K562 (cell line): Measurements from ENCODE around the gene SULT2B1. TPM values are rescaled to one million over a fixed set of nuclear protein-coding genes. Genes with fewer than 3 reads are reported as not detected.

ENCODE experiments used
- ATAC-seq: fragments of 200-7000 bp; cut with Tn5 transposase; 3 replicates; pipeline ENCODE4 v1.9.1; 2020; ENCODE audit warnings: moderate library complexity
- BruUV-seq: library from RNA; stranded (reverse); fragments of 400-500 nt; replicated peaks from 2 replicates; lab custom pipeline; 2021; lab: Mats Ljungman, UMichigan
- CTCF ChIA-PET: fragments of 300-600 bp; formaldehyde crosslinking; extraction: SDS; loops from one replicate; lab custom pipeline; 2021; ENCODE audit warnings: low intra/inter-chr PET ratio; lab: Yijun Ruan, JAX
- POLR2A ChIA-PET: fragments of 300-600, 350-650 bp; sonication (Branson Sonifier 250); formaldehyde crosslinking; extraction: SDS; loops from one replicate; lab custom pipeline; 2021; ENCODE audit warnings: antibody characterized with exemption, inconsistent platforms; lab: Yijun Ruan, JAX
- DNase-seq, 4 experiments: peaks; one replicate each; pipeline versions ENCODE4 v3.0.0 to v3.0.0-alpha.2; 2011 to 2018; ENCODE audit warnings: low spot score in 3 of 4, mixed read lengths in 3 of 4; ENCODE audit errors: extremely low read depth in 1 of 4
- FAIRE-seq: peaks from 2 replicates; lab custom pipeline; 2011; peaks lifted over from hg19 to GRCh38; lab: Jason Lieb, UNC
- H2AFZ ChIP-seq: 2 replicates; pipeline ENCODE4 v1.6.0; 2011; ENCODE audit warnings: low read depth, low read length, control low read depth, inconsistent platforms
- H3K27ac ChIP-seq: fragments of 200-600 bp; 3 replicates; pipeline ENCODE4 v1.8.0; 2011; ENCODE audit warnings: low read depth, mild to moderate bottlenecking, control low read depth, inconsistent platforms, low read length, moderate library complexity, mixed read lengths; ENCODE audit errors: extremely low read depth
- H3K27me3 ChIP-seq, 2 experiments: fragments of 300-600 bp in 1 of 2; 2 replicates in 1 of 2; 3 replicates in 1 of 2; pipeline versions ENCODE4 v1.6.0 to v1.8.0; 2011; ENCODE audit warnings: inconsistent platforms in 2 of 2, low read length in 2 of 2, mild to moderate bottlenecking in 1 of 2, mixed read lengths in 1 of 2, moderate library complexity in 1 of 2; ENCODE audit not compliant: control insufficient read depth in 2 of 2, insufficient read depth in 2 of 2
- H3K36me3 ChIP-seq: fragments of 300-600 bp; 3 replicates; pipeline ENCODE4 v1.8.0; 2011; ENCODE audit warnings: mild to moderate bottlenecking, low read length, inconsistent platforms; ENCODE audit not compliant: control insufficient read depth, insufficient read depth
- H3K4me1 ChIP-seq, 2 experiments: fragments of 200-600 bp in 1 of 2; replicated peaks in 1 of 2; 2 replicates in 1 of 2; 3 replicates in 1 of 2; pipeline versions ENCODE4 v1.5.1 to v1.8.0; 2011; ENCODE audit warnings: inconsistent platforms in 2 of 2, low read length in 2 of 2, mild to moderate bottlenecking in 1 of 2, mixed read lengths in 1 of 2, moderate library complexity in 1 of 2; ENCODE audit not compliant: control insufficient read depth in 2 of 2, insufficient read depth in 2 of 2
- H3K4me2 ChIP-seq: 2 replicates; pipeline ENCODE4 v1.6.1; 2011; ENCODE audit warnings: low read length, control low read depth, inconsistent platforms, mixed read lengths; ENCODE audit not compliant: insufficient read depth
- H3K4me3 ChIP-seq: fragments of 200-600 bp; sonication (generic), shearing (Covaris generic); 2 replicates; pipeline ENCODE4 v1.5.1; 2016; ENCODE audit warnings: control low read depth, inconsistent platforms
- H3K79me2 ChIP-seq: fragments of 200-600 bp; 3 replicates; pipeline ENCODE4 v1.8.0; 2011; ENCODE audit warnings: low read length, inconsistent platforms; ENCODE audit not compliant: control insufficient read depth, insufficient read depth
- H3K9ac ChIP-seq, 2 experiments: 2 replicates each; pipeline versions ENCODE4 v1.6.0 to v1.6.1; 2011; ENCODE audit warnings: low read depth in 2 of 2, low read length in 2 of 2, control low read depth in 1 of 2, inconsistent platforms in 1 of 2, mild to moderate bottlenecking in 1 of 2, mixed read lengths in 1 of 2; ENCODE audit not compliant: insufficient read depth in 1 of 2
- H3K9me1 ChIP-seq: one replicate; pipeline ENCODE4 v1.6.0; 2011; ENCODE audit warnings: inconsistent platforms, mild to moderate bottlenecking, low read length, moderate library complexity; ENCODE audit not compliant: control insufficient read depth, insufficient read depth
- H3K9me3 ChIP-seq: replicated peaks from 2 replicates; pipeline ENCODE4 v1.5.1; 2011; ENCODE audit warnings: low read depth, low read length, inconsistent platforms; ENCODE audit not compliant: control insufficient read depth, insufficient read depth
- H4K20me1 ChIP-seq: replicated peaks from 2 replicates; pipeline ENCODE4 v1.6.1; 2011; ENCODE audit warnings: low read length, inconsistent platforms, mixed read lengths; ENCODE audit not compliant: control insufficient read depth, insufficient read depth
- BCOR ChIP-seq: fragments of 450-650 bp; IDR thresholded peaks from 2 replicates; pipeline ENCODE4 v1.6.1; 2016
- CBX1 ChIP-seq: sonication (generic); IDR thresholded peaks from 2 replicates; pipeline ENCODE4 v1.6.1; 2016; ENCODE audit warnings: antibody characterized with exemption, low read depth, mild to moderate bottlenecking
- RAD51 ChIP-seq: fragments of 450-650 bp; IDR thresholded peaks from 2 replicates; pipeline ENCODE4 v1.7.1; 2016; ENCODE audit warnings: low read depth, mild to moderate bottlenecking, borderline replicate concordance
- RBM25 ChIP-seq: fragments of 200-400 bp; formaldehyde crosslinking; IDR thresholded peaks from 2 replicates; pipeline ENCODE4 v1.6.1; 2018; ENCODE audit warnings: low read length, low read depth, moderate library complexity; ENCODE audit not compliant: severe bottlenecking
- ZNF121 ChIP-seq: sonication (generic); formaldehyde crosslinking; conservative IDR thresholded peaks from 2 replicates; pipeline ENCODE4 v1.8.0; 2022; ENCODE audit warnings: missing genetic modification reagents
- WGBS: fragments of 100-300 bp; shearing (Covaris generic); methylation state at CpG from one replicate; pipeline ENCODE4 v1.1.6; 2016; ENCODE audit warnings: low coverage, mixed read lengths; ENCODE audit not compliant: insufficient coverage; ENCODE audit errors: missing lambda C conversion rate; 5-methylcytosine and 5-hydroxymethylcytosine counted together
- in situ Hi-C: fragments of 300-500 bp; cut with MboI; formaldehyde crosslinking; loops from 4 replicates; pipeline ENCODE4 v1.15.0; 2018; ENCODE audit warnings: inconsistent platforms, mixed read lengths
- intact Hi-C: fragments of 100-400 bp; cut with micrococcal nuclease; formaldehyde crosslinking; loops from 2 replicates; pipeline ENCODE4 v1.14.2; 2022
- polyA plus RNA-seq, 8 experiments: library from polyadenylated mRNA; depleted of rRNA in 4 of 8; stranded (reverse) in 5 of 8; unstranded in 3 of 8; fragments of >200 nt; fragmentation: Nextera tagmentation in 2 of 8; fragmentation: Illumina TruSeq in 1 of 8; extraction: Ambion mirVana in 2 of 8; extraction: Trizol in 1 of 8; gene quantifications; 2 replicates each; pipeline versions ENCODE4 v1.2.1 to v1.2.3, GENCODE V29; 2011 to 2014; ENCODE audit warnings: inconsistent platforms in 1 of 8, missing spikeins in 1 of 8
- total RNA-seq, 7 experiments: library from RNA; depleted of rRNA in 6 of 7; stranded (reverse); fragments of >200 nt in 6 of 7; fragmentation: Illumina TruSeq in 2 of 7; extraction: Trizol in 2 of 7; gene quantifications; 2 replicates each; pipeline versions ENCODE4 v1.2.1 to v1.2.3, GENCODE V29; 2011 to 2021; ENCODE audit warnings: low replicate concordance in 1 of 7
- TF ChIP-seq, protein P1 (sequence below): fragments of 450-650 bp; IDR thresholded peaks from 2 replicates; pipeline ENCODE4 v1.6.1; 2016; ENCODE audit warnings: low read depth

SULT2B1 gene
- total and polyA plus RNA-seq, 9 of the 15 experiments (the other 6 are each of a cell fraction or from before 2014, with no cell fraction given), result 0.09 to 0.62 (median 0.22) TPM; not detected in 2

GRCh38 chr19:48642862-48643261, 90.9 kb downstream of the SULT2B1 start:
- Histone ChIP-seq H3K9ac (no peak overlapping the region), H3K4me1 (peaks cover 28 to 54% of the 10 kb centered on the region in 2 experiments), H4K20me1 (0 out of 2 replicates have a peak, but pooled peaks cover 4% of the 10 kb centered on the region), H2AFZ (no peak overlapping the region), H3K27ac (no peak overlapping the region), H3K9me1 (no peaks in the 10 kb centered on the region)
- no TSS peak for BruUV-seq
- TF ChIP-seq BCOR, result 0 out of 2 replicates have a peak, but pooled peaks have one; percentile 33
- no peak for TF ChIP-seq RAD51
- TF ChIP-seq ZNF121 (CRISPR knock-in tag), result peak; percentile 88
- TF ChIP-seq RBM25, result peak; percentile 78
- TF ChIP-seq, all 486 proteins: peak for 3
- H3K9me3 ChIP-seq, result no peaks in the 10 kb centered on the region
- in situ Hi-C loops (loop anchor here (5.0 to 10.0 kb wide), 2 partner anchors 194 to 332 kb away; partner anchors contain the start of gene HSD17B14), intact Hi-C loops (no loop called here)
- no peaks in the 10 kb centered on the region for H3K36me3 ChIP-seq
- WGBS, result 84% methylated on average over 5 of the region's 5 CpGs
- FAIRE-seq, result no peak
- CTCF ChIA-PET, result no interaction called here
- no peaks in the 10 kb centered on the region for H3K27me3 ChIP-seq
- DNase-seq, result no peak
- peaks cover 18% of the 10 kb centered on the region; the same call in 2 of the 3 replicates for H3K79me2 ChIP-seq
- ATAC-seq, result no peak
- H3K4me2 ChIP-seq, result no peak overlapping the region
- POLR2A ChIA-PET, result interaction anchor here (1.2 kb wide), 1 partner anchor 10 kb away, joined by 4 read pairs; no protein-coding TSS in a partner anchor
- H3K4me3 ChIP-seq, result no peak overlapping the region

- TF ChIP-seq CBX1, result no peak
- TF ChIP-seq, protein P1, sequence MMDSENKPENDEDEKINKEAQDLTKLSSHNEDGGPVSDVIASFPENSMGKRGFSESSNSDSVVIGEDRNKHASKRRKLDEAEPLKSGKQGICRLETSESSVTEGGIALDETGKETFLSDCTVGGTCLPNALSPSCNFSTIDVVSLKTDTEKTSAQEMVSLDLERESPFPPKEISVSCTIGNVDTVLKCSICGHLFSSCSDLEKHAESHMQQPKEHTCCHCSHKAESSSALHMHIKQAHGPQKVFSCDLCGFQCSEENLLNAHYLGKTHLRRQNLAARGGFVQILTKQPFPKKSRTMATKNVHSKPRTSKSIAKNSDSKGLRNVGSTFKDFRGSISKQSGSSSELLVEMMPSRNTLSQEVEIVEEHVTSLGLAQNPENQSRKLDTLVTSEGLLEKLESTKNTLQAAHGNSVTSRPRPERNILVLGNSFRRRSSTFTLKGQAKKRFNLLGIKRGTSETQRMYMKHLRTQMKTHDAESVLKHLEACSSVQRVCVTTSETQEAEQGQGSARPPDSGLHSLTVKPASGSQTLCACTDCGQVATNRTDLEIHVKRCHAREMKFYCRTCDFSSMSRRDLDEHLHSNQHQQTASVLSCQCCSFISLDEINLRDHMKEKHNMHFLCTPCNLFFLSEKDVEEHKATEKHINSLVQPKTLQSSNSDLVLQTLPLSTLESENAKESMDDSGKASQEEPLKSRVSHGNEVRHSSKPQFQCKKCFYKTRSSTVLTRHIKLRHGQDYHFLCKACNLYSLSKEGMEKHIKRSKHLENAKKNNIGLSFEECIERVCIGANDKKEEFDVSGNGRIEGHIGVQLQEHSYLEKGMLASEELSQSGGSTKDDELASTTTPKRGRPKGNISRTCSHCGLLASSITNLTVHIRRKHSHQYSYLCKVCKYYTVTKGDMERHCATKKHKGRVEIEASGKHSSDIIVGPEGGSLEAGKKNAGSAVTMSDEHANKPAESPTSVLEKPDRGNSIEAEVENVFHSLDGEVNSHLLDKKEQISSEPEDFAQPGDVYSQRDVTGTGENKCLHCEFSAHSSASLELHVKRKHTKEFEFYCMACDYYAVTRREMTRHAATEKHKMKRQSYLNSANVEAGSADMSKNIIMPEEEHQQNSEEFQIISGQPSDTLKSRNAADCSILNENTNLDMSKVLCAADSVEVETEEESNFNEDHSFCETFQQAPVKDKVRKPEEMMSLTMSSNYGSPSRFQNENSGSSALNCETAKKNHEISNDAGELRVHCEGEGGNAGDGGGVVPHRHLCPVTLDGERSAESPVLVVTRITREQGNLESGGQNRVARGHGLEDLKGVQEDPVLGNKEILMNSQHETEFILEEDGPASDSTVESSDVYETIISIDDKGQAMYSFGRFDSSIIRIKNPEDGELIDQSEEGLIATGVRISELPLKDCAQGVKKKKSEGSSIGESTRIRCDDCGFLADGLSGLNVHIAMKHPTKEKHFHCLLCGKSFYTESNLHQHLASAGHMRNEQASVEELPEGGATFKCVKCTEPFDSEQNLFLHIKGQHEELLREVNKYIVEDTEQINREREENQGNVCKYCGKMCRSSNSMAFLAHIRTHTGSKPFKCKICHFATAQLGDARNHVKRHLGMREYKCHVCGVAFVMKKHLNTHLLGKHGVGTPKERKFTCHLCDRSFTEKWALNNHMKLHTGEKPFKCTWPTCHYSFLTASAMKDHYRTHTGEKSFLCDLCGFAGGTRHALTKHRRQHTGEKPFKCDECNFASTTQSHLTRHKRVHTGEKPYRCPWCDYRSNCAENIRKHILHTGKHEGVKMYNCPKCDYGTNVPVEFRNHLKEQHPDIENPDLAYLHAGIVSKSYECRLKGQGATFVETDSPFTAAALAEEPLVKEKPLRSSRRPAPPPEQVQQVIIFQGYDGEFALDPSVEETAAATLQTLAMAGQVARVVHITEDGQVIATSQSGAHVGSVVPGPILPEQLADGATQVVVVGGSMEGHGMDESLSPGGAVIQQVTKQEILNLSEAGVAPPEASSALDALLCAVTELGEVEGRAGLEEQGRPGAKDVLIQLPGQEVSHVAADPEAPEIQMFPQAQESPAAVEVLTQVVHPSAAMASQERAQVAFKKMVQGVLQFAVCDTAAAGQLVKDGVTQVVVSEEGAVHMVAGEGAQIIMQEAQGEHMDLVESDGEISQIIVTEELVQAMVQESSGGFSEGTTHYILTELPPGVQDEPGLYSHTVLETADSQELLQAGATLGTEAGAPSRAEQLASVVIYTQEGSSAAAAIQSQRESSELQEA, result 0 out of 2 replicates have a peak, but pooled peaks have one; percentile 8
- TF ChIP-seq, all 486 proteins: peak for 1
- ATAC-seq, result no peak
- intact Hi-C loops (no loop called here), in situ Hi-C loops (loop anchor here (5.0 to 10.0 kb wide), 2 partner anchors 193 to 330 kb away; partner anchors contain the start of gene HSD17B14)
- DNase-seq, result no peak
- POLR2A ChIA-PET, result interaction anchor here (0.6 to 1.0 kb wide), 2 partner anchors 103 to 156 kb away, joined by 3 read pairs; no protein-coding TSS in a partner anchor
- Histone ChIP-seq H3K36me3 (no peaks in the 10 kb centered on the region), H3K27ac (no peak overlapping the region), H3K9me3 (no peaks in the 10 kb centered on the region), H3K4me3 (no peak overlapping the region), H3K79me2 (peaks cover 7% of the 10 kb centered on the region; the same call in 2 of the 3 replicates), H4K20me1 (no peaks in the 10 kb centered on the region), H3K27me3 (no peaks in the 10 kb centered on the region), H3K4me2 (peak overlapping the region; percentile 84), H3K9me1 (no peaks in the 10 kb centered on the region), H3K9ac (peak overlapping the region in 1 of 2 experiments; percentile 40; a peak in 1 of 4 replicates), H2AFZ (peak overlapping the region; percentile 73), H3K4me1 (peaks cover 21 to 44% of the 10 kb centered on the region in 2 experiments; a peak in 4 of 5 replicates)
- FAIRE-seq, result no peak
- BruUV-seq, result no TSS peak
- CTCF ChIA-PET, result interaction anchor here (0.8 kb wide), 1 partner anchor 94 kb away, joined by 4 read pairs; no protein-coding TSS in a partner anchor
- WGBS, result 68% methylated on average over 4 of the region's 4 CpGs
Observed at GRCh38 chr19:48644355-48644754, 92.4 kb downstream of the SULT2B1 start.
